Thyroid gland (tissue), 4 donors: ENCODE measurements around the gene HIVEP1.

Source experiments
- POLR2A ChIP-seq, 2 donors: fragments of 450-650 bp; IDR thresholded peaks; one replicate each; pipeline ENCODE4 v1.6.1; 2017; ENCODE audit warnings: antibody characterized with exemption in 2 of 2, mild to moderate bottlenecking in 2 of 2, moderate library complexity in 1 of 2
- TF ChIP-seq, protein P1 (sequence below), 6 experiments: fragments of 200-600 bp in 3 of 6; fragments of 450-650 bp in 3 of 6; sonication (generic) in 3 of 6; IDR thresholded peaks; one replicate each; pipeline ENCODE4 v1.5.1; 2016 to 2019; ENCODE audit warnings: antibody characterized with exemption in 6 of 6, mild to moderate bottlenecking in 2 of 6, inconsistent platforms in 1 of 6, moderate library complexity in 1 of 6

DNA sequence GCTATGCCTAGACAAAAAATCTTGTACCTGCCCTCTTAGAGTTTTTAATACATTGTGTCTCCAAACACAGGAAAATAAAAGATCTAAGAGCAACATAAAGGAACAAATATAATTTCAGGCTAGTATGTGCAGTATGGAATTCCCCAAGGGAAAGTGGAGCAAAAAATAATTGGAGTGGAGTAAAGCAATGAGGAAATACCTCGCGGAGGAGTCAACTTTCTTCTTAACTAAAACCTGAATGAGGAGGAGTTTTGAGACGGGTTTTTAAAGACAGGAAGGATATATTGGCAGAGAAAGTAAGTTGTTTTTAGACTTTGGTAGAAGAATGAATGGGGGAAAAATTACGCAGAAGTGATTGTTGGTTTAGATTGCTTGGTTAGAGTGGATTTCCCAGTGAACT, 14.0 kb downstream of the HIVEP1 start:
- TF ChIP-seq POLR2A (IDR thresholded peaks at IDR 0.05), result no peak
- TF ChIP-seq, protein P1, sequence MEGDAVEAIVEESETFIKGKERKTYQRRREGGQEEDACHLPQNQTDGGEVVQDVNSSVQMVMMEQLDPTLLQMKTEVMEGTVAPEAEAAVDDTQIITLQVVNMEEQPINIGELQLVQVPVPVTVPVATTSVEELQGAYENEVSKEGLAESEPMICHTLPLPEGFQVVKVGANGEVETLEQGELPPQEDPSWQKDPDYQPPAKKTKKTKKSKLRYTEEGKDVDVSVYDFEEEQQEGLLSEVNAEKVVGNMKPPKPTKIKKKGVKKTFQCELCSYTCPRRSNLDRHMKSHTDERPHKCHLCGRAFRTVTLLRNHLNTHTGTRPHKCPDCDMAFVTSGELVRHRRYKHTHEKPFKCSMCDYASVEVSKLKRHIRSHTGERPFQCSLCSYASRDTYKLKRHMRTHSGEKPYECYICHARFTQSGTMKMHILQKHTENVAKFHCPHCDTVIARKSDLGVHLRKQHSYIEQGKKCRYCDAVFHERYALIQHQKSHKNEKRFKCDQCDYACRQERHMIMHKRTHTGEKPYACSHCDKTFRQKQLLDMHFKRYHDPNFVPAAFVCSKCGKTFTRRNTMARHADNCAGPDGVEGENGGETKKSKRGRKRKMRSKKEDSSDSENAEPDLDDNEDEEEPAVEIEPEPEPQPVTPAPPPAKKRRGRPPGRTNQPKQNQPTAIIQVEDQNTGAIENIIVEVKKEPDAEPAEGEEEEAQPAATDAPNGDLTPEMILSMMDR (IDR thresholded peaks at IDR 0.05), result no peak
